Measurements from ENCODE around the gene COPG1. TPM values are rescaled to one million over a fixed set of nuclear protein-coding genes. Genes with fewer than 3 reads are reported as not detected.
A peak's percentile ranks its signal among the peaks of the same experiment; 100 is the strongest.

The COPG1 gene
- total RNA-seq, 3 donors from 2014 or later, result 157 to 274 (median 228) TPM

DNA sequence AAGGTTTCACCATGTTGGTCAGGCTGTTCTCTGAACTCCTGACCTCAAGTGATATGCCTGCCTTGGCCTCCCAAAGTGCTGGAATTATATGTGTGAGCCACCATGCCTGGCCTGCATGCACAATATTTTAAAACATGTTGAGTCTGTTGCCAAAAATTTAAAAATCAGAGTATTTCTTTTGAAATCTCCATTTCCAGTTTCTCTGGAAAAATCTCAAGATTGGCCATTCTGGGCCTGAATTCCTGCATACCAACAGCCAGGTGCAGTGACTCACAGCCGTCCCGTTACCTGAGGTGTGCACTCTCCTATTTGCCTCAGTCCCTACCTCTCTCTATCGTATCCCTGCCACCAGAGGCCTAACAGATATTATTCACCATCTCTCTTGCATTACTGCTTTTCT lies 15.0 kb upstream of the COPG1 start:
- H3K4me1 ChIP-seq (ENCODE audit: low read depth), result no peaks in the 10 kb centered on the region
- no peaks in the 10 kb centered on the region for H3K36me3 ChIP-seq (ENCODE audit: low read depth)
- ATAC-seq, result no peak
- no peak for TF ChIP-seq CTCF (IDR thresholded peaks at IDR 0.05)
- H3K9me3 ChIP-seq, result no peaks in the 10 kb centered on the region
- H3K4me3 ChIP-seq, result no peak overlapping the region
- DNase-seq, result no peak
- intact Hi-C loops (cut with DNase I, micrococcal nuclease), result no loop called here

DNA sequence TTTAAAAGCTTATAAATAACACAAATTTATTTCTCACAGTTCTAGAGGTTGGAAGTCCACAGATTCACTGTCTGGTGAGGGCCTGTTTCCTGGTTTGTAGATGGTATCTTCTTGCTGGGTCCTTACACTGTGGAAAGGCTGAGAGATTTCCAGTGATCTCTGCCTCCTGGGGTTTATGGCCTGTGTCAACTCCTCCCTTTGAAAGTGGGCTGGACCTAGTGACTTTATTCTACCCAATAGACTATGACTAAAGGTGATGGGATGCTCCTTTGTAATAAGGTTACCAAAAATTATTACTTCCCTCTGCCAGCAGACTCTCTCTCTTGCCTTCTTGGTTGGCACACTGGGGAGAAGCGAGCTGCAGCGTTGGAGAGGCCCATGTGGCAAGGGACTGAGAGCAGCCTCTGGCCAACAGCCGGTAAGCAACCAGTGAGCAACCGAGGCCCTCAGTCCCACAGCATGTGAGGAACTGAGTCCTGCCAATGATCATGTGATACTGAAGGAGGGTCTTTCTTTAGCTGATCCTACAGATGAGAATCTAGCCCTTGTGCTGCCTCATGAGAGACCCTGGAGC lies 14.0 kb upstream of the COPG1 start:
- TF ChIP-seq CTCF (IDR thresholded peaks at IDR 0.05), result no peak

DNA sequence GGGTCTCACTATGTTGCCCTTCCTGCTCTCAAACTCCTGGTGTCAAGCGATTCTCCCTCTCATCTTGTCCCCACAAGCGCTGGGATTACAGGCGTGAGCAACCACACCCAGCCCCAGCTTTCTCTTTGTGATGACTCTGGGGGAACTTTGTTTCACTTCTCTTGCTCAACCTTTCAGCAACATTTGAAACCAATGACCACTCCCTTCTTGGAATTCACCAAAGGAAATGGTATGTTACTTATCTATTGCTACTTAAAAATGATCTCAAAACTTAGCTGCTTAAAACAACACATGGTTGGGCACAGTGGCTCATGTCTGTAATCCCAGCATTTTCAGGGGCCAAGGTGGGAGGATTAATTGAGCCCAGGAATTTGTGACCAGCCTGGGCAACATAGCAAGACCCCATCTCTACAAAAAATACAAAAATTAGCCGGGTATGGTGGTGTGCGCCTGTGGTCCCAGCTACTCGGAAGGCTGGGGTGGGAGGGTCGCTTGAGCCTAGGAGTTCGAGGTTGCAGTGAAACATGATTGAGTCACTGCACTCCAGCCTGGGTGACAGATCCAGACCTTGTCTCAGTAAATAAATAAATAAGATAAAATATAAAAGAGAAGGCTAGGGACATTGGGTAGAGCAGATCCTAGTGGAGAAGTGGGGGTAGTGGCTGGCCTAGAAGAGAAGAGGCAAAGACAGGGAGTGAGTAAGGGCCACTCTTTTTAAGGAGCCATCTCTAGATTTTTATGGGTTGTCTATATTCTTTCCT lies 10.3 kb upstream of the COPG1 start:
- Histone ChIP-seq H3K36me3 (ENCODE audit: low read depth) (no peaks in the 10 kb centered on the region), H3K4me1 (ENCODE audit: low read depth) (no peaks in the 10 kb centered on the region), H3K9me3 (no peaks in the 10 kb centered on the region), H3K4me3 (no peak overlapping the region)
- DNase-seq (no peak), ATAC-seq (peak; percentile 83)
- TF ChIP-seq CTCF (IDR thresholded peaks at IDR 0.05), result no peak
- intact Hi-C loops (cut with DNase I, micrococcal nuclease), result no loop called here

More for the DNA sequence above, 14.0 kb upstream of the COPG1 start:
- H3K4me3 ChIP-seq, result no peak overlapping the region
- DNase-seq (peak in 1 of 3 donors; percentile 22), ATAC-seq (peak; percentile 57)
- no peaks in the 10 kb centered on the region for H3K4me1 ChIP-seq (ENCODE audit: low read depth)
- intact Hi-C loops (cut with DNase I, micrococcal nuclease), result no loop called here
- no peaks in the 10 kb centered on the region for H3K36me3 ChIP-seq (ENCODE audit: low read depth)
- no peaks in the 10 kb centered on the region for H3K9me3 ChIP-seq

GRCh38 chr3:129239991-129240390 lies 9.4 kb upstream of the COPG1 start:
- H3K9me3 ChIP-seq, result no peaks in the 10 kb centered on the region
- H3K36me3 ChIP-seq (ENCODE audit: low read depth), result no peaks in the 10 kb centered on the region
- H3K4me1 ChIP-seq (ENCODE audit: low read depth), result no peaks in the 10 kb centered on the region
- ATAC-seq (no peak), DNase-seq (no peak)
- no peak for TF ChIP-seq CTCF (IDR thresholded peaks at IDR 0.05)
- H3K4me3 ChIP-seq, result no peak overlapping the region
- intact Hi-C loops (cut with DNase I, micrococcal nuclease), result loop anchor here in 1 of 2 donors (10.0 kb wide), 2 partner anchors 185 to 265 kb away; no protein-coding TSS in a partner anchor

- Histone ChIP-seq H3K36me3 (ENCODE audit: low read depth) (no peaks in the 10 kb centered on the region), H3K4me1 (ENCODE audit: low read depth) (peaks cover 3% of the 10 kb centered on the region), H3K9me3 (no peaks in the 10 kb centered on the region), H3K4me3 (no peak overlapping the region)
- DNase-seq, result no peak
- no peak for ATAC-seq
- no peak for TF ChIP-seq CTCF (IDR thresholded peaks at IDR 0.05)
- intact Hi-C loops (cut with DNase I, micrococcal nuclease), result loop anchor here in 1 of 2 donors (10.0 kb wide), 2 partner anchors 186 to 266 kb away; no protein-coding TSS in a partner anchor
These were observed 9.0 kb upstream of the COPG1 start for GRCh38 chr3:129240436-129240835.

Measured in mucosa of descending colon (tissue), 3 donors.